ENCODE results near the gene AGMAT.

Gene AGMAT

GRCh38 chr1:15620902-15621682 is 36.2 kb upstream of the AGMAT start:
- Mint-ChIP-seq H3K9me3 (no peaks in the 10 kb centered on the region), H3K36me3 (ENCODE audit: low read depth) (peaks cover under 1% of the 10 kb centered on the region), H3K4me1 (peaks cover 63% of the 10 kb centered on the region), H3K27ac (peak overlapping the region in 2 of 3 experiments; percentile 22 to 63), H3K27me3 (ENCODE audit: low read depth) (no peaks in the 10 kb centered on the region), H3K4me3 (peak overlapping the region; percentile 47 to 80 (median 74))
- TF ChIP-seq, protein P1, sequence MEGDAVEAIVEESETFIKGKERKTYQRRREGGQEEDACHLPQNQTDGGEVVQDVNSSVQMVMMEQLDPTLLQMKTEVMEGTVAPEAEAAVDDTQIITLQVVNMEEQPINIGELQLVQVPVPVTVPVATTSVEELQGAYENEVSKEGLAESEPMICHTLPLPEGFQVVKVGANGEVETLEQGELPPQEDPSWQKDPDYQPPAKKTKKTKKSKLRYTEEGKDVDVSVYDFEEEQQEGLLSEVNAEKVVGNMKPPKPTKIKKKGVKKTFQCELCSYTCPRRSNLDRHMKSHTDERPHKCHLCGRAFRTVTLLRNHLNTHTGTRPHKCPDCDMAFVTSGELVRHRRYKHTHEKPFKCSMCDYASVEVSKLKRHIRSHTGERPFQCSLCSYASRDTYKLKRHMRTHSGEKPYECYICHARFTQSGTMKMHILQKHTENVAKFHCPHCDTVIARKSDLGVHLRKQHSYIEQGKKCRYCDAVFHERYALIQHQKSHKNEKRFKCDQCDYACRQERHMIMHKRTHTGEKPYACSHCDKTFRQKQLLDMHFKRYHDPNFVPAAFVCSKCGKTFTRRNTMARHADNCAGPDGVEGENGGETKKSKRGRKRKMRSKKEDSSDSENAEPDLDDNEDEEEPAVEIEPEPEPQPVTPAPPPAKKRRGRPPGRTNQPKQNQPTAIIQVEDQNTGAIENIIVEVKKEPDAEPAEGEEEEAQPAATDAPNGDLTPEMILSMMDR (IDR thresholded peaks at IDR 0.05; ENCODE audit: unreplicated experiment in 3 of 3): no peak

GRCh38 chr1:15620155-15620545 is 35.3 kb upstream of the AGMAT start:
- TF ChIP-seq, protein P1 (IDR thresholded peaks at IDR 0.05; ENCODE audit: unreplicated experiment in 3 of 3): no peak
- Mint-ChIP-seq H3K9me3 (no peaks in the 10 kb centered on the region), H3K4me1 (peaks cover 61% of the 10 kb centered on the region)

DNA sequence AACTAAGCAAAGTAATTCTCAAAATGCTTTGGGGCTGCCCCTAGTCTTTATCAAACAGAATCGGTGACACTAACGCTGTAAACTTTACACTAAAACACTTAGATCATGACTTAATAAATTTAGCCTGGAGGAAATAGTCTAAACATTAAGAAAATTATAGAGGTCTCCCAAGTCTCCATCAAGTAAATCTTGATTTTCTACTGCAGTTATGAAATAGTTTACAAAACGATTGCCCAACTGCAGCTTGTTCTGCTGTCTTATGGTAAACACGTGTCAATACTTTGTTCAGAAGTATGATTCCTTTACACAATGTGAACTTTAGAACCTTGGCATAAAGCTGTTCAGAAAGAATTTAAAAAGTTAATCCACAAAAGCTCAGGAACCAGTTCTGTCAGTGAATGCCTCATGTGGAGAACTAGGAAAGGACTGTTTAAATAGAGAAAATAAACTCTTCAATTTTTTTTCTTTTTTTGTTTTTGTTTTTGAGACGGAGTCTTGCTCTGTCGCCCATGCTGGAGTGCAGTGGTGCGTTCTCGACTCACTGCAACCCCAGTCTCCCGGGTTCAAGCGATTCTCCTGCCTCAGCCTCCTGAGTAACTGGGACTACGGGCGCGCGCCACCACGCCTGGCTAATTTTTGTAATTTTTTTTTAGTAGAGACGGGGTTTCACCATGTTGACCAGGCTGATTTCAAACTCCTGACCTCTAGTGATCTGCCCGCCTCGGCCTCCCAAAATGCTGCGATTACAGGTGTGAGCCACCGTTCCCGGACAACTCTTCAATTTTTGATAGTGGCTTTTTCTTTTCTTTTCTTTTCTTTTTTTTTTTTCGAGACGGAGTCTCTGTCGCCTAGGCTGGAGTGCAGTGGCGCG is 34.0 kb upstream of the AGMAT start:
- H3K9me3 Mint-ChIP-seq: no peaks in the 10 kb centered on the region
- H3K27ac Mint-ChIP-seq: peak overlapping the region; percentile 92 to 96 (median 96)
- TF ChIP-seq, protein P1 (IDR thresholded peaks at IDR 0.05; ENCODE audit: unreplicated experiment in 3 of 3): no peak
- H3K36me3 Mint-ChIP-seq (ENCODE audit: low read depth): no peaks in the 10 kb centered on the region
- no peaks in the 10 kb centered on the region for H3K27me3 Mint-ChIP-seq (ENCODE audit: low read depth)
- H3K4me3 Mint-ChIP-seq: peak overlapping the region; percentile 81 to 98 (median 85)
- H3K4me1 Mint-ChIP-seq: peaks cover 56% of the 10 kb centered on the region

More at GRCh38 chr1:15620155-15620545, 35.3 kb upstream of the AGMAT start:
- Mint-ChIP-seq H3K27me3 (ENCODE audit: low read depth) (no peaks in the 10 kb centered on the region), H3K36me3 (ENCODE audit: low read depth) (no peaks in the 10 kb centered on the region), H3K27ac (peak overlapping the region; percentile 38 to 96 (median 75)), H3K4me3 (peak overlapping the region; percentile 78 to 98 (median 81))

GRCh38 chr1:15618077-15618654 is 33.3 kb upstream of the AGMAT start:
- H3K4me1 Mint-ChIP-seq: peaks cover 55% of the 10 kb centered on the region
- H3K27me3 Mint-ChIP-seq (ENCODE audit: low read depth): no peaks in the 10 kb centered on the region
- TF ChIP-seq, protein P1 (IDR thresholded peaks at IDR 0.05; ENCODE audit: unreplicated experiment in 3 of 3): no peak
- no peaks in the 10 kb centered on the region for H3K36me3 Mint-ChIP-seq (ENCODE audit: low read depth)
- peak overlapping the region; percentile 92 to 96 (median 96) for H3K27ac Mint-ChIP-seq
- no peaks in the 10 kb centered on the region for H3K9me3 Mint-ChIP-seq
- peak overlapping the region; percentile 81 to 98 (median 85) for H3K4me3 Mint-ChIP-seq

DNA sequence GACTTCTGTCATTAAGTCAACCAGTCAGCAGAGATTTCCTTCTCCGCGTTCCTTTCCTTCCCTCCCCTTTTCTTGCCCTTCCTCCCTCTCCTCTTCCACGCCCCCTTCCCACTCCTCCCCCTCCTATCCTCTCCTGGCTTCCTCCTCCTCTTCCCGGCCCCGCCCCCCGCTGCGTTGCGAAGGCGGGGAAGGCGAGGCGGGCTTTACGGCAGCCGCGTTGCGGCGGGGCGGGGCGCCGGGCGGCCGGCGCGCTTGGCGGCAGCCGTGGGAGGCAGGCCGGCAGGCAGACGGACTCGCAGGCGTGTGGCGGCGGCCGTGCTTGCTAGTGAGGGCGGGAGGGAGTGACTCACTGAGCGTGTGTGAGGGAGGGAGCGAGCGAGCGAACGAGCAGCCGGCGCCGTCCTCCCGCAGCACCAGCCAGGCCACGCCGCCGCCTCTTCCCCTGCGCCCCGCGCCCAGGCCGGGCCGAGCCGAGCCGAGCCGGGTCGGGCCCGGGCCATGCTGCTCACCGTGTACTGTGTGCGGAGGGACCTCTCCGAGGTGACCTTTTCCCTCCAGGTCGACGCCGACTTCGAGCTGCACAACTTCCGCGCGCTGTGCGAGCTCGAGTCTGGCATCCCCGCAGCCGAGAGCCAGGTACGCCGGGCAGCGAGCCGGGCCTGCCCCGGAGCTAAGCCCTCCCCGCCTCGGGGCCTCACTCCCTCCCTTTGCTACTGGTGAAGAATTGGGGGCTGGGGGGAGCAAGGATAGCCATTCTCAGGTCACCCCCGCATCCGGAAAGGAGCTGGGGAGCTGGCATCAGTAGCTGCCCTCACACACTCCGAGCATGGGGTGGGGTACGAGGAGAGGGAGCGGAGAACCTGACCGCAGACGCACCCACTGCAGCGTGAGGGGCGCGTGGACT is 32.6 kb upstream of the AGMAT start, which contains the start of gene DDI2:
DDI2 (plus strand) TSS at position 286 of the 904 bp plus-strand sequence; CDS start at position 499, 213 bp downstream.
- Mint-ChIP-seq H3K4me3 (peak within 1 kb of the TSS; percentile 81 to 98 (median 85)), H3K9me3 (no peaks in the 10 kb centered on the region), H3K36me3 (ENCODE audit: low read depth) (no peaks in the 10 kb centered on the region)

More for the DNA sequence above, 32.6 kb upstream of the AGMAT start, which contains the start of gene DDI2:
- TF ChIP-seq, protein P1 (IDR thresholded peaks at IDR 0.05; ENCODE audit: unreplicated experiment in 3 of 3): no peak
- H3K27ac Mint-ChIP-seq: peak within 1 kb of the TSS; percentile 92 to 96 (median 96)
- H3K4me1 Mint-ChIP-seq: peaks cover 48% of the 10 kb centered on the region
- no peaks in the 10 kb centered on the region for H3K27me3 Mint-ChIP-seq (ENCODE audit: low read depth)
